GM18858 (cell line): Measurements from ENCODE around the gene CAMK2D.
"Not testable (repeated sequence)": the region's sequence is repeated elsewhere in the genome, so short reads cannot be mapped to it uniquely, and the experiment has no call there.

Experiments
- ATAC-seq: cut with Tn5 transposase; IDR thresholded peaks from one replicate; pipeline ENCODE4 v1.9.1; 2021; ENCODE audit not compliant: unreplicated experiment

The CAMK2D gene

DNA sequence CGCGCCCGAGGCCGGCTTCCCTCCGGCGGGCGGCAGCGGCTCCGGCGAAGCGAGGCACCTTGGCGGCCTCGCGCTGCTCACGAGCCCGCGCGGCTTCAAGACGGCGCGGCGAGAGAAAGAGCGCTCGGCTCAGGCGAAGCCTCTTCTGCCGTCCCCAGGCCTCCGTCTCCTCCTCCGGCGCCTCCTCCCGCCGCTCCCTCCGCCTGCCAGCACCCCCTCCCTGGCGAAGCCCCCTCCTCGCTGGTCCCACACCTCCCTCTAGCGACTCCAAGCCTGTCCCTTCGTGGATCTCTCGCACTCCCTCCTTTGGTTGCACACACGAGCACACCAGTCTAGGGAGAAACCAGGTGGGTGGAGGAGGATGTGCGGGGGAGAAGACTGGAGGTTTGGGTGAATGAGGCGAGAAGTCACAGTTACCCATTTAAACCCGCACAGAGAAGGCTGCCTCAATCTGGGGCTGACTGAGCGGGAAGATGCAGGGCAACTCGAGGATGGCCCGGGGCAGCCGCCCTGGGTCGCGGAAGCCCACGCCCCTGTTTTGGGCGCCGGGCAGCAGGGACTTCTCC, at the start of gene CAMK2D:
TSS of gene CAMK2D (minus strand) at position 119 of the 566 bp plus-strand sequence. CDS start 670 bp downstream, outside the sequence.
- peak; percentile 39 for ATAC-seq

DNA sequence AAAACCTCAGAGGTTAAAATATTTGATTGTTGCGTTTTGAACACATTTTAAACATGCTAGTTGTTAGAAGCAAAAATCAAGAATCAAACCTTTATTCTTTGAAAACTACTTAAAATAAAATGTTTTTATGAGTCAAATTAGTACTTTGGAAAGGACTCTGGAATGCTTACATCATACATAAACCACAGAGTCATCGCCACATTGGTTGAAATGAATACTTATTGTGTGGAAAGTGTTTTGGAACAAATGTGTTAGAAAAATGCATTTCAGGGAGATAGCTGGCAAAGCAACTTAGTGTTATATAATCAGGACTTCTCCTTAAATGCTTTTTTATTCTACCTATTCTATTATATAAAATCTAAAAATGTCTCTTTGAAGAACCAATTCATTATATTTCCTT, 49.4 kb upstream of the CAMK2D start:
- no peak for ATAC-seq

GRCh38 chr4:113809311-113809710, 47.8 kb upstream of the CAMK2D start:
- ATAC-seq, result no peak

DNA sequence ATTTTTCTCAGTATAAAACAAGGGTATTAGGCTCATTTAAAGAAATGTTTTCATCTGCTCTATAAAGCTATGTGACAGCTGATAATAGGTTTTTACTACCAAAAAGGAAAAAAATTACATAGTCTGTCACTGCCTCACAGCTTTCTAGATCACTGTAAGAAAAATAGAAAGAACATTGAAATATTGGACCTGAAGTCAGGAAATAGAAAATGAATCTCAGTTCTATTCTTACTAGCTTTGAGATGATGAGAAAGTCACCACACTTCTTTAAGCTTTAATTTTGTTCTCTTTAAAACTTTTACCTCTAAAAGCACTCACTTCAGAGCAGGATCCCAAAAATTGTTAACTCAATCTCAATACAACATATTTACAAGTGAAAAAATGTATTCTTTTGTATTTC, 45.3 kb upstream of the CAMK2D start:
- no peak for ATAC-seq

DNA sequence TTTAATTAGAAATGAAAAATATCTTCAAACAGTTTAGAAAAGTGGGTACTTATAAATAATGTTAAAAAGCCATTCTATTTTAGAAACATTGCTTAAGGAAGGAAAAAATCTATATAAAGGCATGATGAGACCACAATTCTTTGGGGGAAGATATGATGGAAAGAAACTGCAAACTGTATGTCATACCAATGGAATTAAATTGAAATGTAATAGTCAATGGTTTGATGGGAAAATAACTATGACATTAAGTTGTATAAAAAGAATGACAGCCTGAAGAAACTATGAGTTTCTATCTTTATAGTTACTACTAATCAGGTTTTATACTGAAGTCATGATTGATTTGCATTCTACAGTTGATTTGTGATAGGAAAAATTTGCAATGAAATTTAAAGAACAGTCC, 40.3 kb upstream of the CAMK2D start:
- ATAC-seq, result no peak

GRCh38 chr4:113796381-113796780, 34.8 kb upstream of the CAMK2D start:
- ATAC-seq, result not testable (repeated sequence)

- no peak for ATAC-seq
Observed at GRCh38 chr4:113790478-113790877, 28.9 kb upstream of the CAMK2D start.

GRCh38 chr4:113788888-113789287, 27.4 kb upstream of the CAMK2D start:
- peak; percentile 46 for ATAC-seq

DNA sequence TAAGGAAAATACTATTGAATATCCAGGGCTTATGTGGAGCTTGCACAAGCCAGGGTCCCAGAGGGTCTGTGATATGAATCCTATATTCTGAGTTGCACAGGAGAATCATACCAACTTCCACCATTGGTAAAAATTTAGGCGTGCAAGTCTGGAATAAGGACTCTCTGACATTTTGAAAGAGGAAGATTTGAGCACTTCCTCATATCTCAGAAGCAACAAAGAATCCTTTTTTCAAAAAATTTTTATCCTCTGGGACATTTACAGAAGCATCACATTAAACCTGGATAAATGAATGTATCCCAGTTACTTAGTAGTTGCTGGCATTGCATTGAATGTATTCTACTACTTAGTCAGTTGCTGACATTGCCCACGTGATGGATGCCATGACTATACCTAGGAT, 24.2 kb upstream of the CAMK2D start:
- ATAC-seq, result no peak

- no peak for ATAC-seq
Observed at GRCh38 chr4:113784497-113785250, 23.1 kb upstream of the CAMK2D start.

- no peak for ATAC-seq
Observed at GRCh38 chr4:113783701-113784100, 22.2 kb upstream of the CAMK2D start.

DNA sequence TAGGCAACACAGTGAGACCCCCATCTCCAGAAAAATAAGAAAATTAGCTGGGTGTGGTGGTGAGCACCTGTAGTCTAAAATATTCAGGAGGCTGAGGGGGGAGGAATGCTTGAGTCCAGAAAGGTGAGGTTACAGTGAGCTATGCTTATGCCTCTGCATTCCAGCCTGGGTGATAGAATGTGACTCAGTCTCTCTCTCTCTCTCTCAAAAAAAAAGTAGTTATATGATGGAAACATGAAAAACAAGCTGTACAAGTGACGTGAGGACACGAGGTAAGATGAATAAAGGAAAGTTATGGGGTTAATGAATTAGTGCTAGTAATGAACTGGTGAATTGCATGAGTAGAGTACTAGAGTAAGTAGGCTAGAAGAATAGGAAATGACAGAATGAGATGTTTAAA, 21.8 kb upstream of the CAMK2D start:
- ATAC-seq, result no peak

DNA sequence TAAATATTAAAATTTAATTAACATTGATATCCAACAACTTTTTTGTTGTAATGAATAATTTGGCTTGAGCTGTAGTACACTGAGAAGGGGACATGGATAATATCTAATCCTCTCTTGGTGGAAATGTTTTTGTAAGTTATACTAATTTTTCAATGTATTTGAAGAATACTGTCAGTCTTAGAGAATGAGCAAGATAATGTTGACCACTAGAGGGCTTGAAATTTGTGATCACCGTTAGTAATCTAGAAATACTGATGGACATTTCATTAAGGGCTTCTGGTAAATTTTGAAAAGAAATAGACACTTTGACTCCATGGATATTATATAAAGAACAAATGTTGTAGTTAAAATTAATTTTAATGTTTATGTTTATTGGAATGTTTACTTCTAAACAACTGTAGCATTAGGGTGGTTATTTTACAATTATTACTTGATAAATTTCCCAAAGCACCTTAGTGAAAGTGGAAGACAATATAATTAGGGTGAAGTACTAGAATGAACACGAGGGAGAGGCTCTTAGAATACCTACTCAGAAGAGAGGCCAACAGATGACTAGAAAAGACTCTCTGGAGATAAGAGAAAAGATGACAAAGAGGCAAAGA, 20.0 kb upstream of the CAMK2D start:
- ATAC-seq, result no peak

DNA sequence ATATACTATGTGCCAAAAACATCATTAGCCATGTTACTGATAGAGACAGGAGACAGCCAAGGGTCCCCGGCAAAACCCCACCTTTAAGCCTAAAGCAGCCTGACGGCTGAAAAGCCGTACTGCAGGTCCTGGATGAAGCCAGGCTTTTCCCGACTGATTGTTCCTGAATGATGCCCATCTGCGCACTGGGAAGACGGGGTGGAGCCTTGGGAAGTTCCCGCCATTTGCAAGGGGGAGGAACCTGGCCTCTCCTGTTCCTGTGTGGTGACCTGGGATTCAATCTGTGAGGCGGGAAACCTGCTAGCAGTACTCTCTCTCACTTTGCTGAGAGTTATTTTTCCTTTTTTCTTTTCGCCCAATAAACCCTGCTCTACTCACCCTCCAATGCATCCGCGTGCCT, 15.1 kb upstream of the CAMK2D start:
- no peak for ATAC-seq

DNA sequence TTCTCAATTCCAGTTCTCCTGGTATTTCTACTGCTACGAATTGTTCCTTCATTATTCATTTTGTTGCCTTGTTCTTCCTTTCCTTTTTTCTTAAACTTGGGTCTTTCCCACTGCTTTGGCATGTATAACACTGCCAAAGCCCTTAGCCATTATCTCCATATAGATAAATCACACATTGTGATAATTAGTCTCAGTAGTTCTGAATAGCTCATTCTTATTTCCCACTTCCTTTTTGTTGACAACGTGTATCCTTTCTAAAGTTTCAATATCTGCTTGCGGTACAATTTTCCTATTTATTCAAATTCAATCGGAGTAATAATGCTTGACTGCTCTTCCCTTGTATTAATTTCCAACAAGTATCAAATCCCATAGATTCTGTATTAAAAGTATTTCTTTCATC, 14.5 kb upstream of the CAMK2D start:
- ATAC-seq, result no peak

- no peak for ATAC-seq
Observed at GRCh38 chr4:113773756-113774155, 12.2 kb upstream of the CAMK2D start.

- no peak for ATAC-seq
Observed at GRCh38 chr4:113773014-113773413, 11.5 kb upstream of the CAMK2D start.

- no peak for ATAC-seq
Observed at GRCh38 chr4:113772319-113772718, 10.8 kb upstream of the CAMK2D start.

GRCh38 chr4:113769744-113770143, 8.2 kb upstream of the CAMK2D start:
- no peak for ATAC-seq

- ATAC-seq, result no peak
Observed at GRCh38 chr4:113768952-113769351, 7.4 kb upstream of the CAMK2D start.

DNA sequence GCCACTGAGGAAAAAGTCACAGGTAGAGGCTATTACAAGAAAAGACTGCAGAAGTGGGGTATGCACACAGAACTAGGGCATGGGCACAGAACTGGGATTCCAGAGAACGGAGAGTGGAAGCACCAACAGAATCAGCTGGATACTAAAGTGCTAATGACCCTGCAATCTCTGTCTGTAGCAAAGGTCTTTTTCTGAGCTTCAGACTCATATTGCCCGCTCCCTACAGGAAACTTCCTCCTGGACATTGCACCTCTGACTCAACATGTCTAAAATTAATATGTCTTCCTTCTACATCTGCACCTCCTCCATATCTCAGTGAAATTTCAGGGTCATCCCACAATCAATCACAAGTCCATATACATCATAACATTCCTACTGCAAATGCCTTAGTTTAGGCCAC, 5.3 kb upstream of the CAMK2D start:
- no peak for ATAC-seq

DNA sequence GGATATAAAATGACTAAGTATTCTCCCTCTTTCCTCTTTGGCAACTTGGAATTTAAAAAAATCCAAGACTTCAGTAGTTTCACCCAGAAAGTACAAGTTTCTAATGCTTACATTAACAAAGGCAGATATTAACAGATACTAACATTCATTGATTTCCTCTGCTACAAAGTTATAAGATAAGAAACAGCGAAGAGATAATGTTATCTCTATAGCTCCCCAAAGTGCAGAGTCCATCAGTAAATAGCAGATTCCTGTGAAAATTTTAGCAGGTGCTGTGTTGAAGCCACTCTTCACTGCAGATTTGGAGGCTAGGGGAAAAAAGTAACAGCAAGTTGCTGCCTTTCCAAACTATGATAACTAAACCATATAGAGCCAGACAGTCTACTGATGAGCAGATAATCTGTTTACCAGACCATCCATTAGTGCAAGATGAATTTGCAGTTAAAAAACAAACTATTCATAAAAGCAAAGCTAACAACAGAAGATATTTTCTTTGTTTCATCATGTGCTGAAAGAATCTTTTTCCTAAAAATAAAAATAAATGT, 3.3 kb upstream of the CAMK2D start:
- ATAC-seq, result no peak
